HG02588 (cell line): ENCODE results near the gene ARAF.

Source experiments
- ATAC-seq: cut with Tn5 transposase; IDR thresholded peaks from one replicate; pipeline ENCODE4 v1.9.1; 2021; ENCODE audit warnings: mild to moderate bottlenecking, moderate library complexity; ENCODE audit not compliant: unreplicated experiment

ARAF gene

GRCh38 chrX:47563801-47564315, 2.9 kb downstream of the ARAF start:
- ATAC-seq: no peak

DNA sequence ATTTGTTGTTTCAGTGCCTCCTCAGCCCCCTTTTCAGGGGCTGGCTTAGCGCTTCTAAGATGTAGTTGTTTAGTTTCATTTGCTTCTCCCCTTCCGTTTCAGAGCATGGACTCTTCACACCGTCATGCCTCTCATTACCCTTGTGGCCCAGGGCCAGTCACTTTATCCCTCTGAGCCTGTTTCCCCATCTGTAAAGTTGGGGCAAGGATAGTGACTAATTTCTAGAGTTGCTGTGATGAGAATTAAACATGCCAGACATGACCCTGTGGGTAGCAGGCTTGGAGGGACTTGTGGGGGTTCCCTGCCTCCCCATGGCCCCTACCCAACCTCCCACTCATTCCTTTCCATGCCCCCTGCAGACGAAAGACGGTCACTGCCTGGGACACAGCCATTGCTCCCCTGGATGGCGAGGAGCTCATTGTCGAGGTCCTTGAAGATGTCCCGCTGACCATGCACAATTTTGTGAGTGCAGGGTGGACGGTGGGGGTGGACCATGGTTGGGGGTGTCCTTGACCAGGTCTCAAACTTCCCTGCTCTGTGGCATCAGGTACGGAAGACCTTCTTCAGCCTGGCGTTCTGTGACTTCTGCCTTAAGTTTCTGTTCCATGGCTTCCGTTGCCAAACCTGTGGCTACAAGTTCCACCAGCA, 3.6 kb downstream of the ARAF start:
- no peak for ATAC-seq

- ATAC-seq: no peak
Observed at GRCh38 chrX:47566841-47567240, 5.8 kb downstream of the ARAF start.

DNA sequence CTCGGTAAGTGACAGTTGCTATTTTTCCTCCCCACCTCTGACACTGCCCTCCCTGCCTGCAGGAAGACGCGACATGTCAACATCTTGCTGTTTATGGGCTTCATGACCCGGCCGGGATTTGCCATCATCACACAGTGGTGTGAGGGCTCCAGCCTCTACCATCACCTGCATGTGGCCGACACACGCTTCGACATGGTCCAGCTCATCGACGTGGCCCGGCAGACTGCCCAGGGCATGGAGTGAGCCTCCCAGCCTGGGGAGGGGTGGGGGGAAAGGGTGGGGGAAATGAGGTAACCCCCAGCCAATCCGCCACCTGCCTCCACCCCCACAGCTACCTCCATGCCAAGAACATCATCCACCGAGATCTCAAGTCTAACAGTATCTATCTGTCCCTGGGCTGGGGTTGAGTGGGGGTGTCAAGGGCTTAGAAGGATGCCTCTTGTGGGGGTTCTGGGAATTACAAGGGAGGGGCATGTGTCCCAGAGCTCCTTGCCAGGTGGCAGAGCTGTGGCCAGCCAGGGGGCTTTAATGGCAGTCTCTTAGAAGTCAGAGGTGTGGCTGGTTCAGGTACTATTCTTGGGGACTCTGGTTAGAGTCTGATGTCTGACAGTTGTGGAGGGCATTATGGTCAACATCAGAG, 7.8 kb downstream of the ARAF start:
- ATAC-seq: no peak

DNA sequence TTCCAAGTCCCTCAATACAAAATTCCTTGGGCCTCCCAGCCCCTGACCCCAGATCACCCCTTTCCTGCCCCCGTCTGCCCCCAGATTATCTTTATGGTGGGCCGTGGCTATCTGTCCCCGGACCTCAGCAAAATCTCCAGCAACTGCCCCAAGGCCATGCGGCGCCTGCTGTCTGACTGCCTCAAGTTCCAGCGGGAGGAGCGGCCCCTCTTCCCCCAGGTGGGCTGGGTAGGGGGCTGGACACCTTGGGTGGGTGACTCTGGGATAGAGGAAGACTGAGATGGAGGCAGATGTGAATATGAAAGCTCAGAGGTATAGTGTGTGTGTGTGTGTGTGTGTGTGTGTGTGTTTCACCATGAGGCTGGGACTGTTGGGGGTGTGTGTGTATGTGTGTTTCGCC, 9.8 kb downstream of the ARAF start:
- ATAC-seq: no peak

- no peak for ATAC-seq
Observed at GRCh38 chrX:47571215-47571614, 10.2 kb downstream of the ARAF start.

GRCh38 chrX:47571896-47572295, 10.9 kb downstream of the ARAF start:
- no peak for ATAC-seq

DNA sequence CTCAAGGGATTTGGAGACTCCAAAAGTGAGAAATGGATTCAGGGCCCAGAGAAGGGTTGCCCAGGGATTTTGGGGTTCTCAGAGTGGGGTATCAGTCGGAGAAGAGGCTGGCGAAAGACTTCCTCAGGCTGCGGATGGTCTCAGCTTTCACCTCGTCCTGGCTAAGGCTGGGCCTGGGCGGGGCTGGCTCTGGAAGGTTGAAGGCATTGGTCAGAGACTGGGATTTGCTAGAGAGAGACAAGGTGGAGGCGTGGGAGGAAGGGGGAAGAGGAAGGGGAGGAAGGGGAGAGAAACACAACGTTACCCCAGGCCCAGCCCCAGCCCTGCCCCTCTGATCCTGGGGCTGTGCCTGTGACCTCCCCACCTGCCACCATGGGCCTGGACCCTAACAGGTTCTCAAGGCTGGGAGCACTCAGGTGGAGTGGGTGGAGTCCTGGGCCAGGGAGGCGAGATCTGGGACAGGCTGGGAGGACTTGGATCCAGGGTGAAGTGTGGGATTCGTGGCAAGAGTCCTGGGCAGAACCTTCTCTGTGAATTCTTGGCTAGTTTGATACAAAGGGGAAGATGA, 11.9 kb downstream of the ARAF start:
- no peak for ATAC-seq

DNA sequence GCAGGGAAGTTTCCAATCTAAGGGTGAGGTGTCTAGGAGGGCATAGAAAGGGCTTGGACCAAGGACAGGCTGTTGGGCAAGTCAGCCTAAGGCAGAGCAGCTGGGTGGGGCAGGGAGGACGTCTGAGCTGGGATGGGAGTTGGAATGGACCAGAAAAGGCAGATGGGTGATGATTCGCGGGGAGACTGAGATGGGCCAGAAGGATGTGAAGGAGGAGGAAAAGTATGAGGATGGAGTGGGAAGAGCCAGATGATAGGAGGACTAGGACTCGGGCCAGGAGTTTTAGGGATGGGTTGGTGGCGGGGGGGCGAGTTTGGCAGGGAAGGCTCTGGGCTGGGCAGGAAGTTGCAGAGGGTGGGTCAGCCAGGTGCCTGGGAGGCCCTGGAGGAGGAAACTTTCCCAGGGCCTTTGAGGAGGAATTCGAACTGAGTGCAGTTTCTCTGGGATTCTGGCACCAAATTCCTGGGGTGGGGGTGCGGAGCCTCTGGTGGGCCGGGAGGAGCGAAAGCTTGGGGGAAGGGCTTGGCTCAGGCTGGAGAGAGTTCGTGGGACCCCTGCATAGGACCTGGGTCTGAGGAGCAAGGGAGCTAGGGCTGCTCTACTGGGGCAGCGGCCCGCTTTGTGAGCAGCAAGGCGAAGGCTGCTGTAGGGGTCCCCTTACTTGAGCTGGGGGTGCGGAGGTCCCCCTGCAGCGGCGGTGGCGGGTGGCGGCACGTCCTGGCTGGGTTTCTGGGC, 12.5 kb downstream of the ARAF start:
- ATAC-seq: no peak

DNA sequence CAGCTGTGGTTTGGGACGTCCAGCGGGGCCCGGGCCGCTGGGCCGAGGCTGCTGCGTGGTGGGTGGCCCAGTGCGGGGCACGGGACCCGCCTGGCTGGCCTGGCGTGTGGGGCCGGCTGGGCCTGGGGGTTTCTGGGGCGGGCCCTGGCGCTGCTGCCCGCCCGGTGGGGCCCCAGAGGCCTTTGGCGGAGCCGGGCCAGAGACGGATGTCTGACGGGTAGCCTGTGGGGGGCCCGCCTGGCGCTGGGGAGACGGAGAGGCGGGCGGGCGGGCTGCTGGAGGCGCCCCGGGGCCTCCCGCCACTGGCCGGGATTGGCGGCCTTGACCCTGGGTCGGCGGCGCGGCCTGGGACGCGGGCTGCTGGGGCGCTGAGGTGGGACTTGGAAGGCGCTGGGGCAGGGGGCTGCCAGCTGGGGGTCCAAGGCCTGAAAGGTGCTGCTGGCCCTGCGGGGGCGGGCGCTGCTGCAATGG, 13.1 kb downstream of the ARAF start:
- no peak for ATAC-seq

- ATAC-seq: no peak
Observed at GRCh38 chrX:47574547-47575301, 13.7 kb downstream of the ARAF start.

DNA sequence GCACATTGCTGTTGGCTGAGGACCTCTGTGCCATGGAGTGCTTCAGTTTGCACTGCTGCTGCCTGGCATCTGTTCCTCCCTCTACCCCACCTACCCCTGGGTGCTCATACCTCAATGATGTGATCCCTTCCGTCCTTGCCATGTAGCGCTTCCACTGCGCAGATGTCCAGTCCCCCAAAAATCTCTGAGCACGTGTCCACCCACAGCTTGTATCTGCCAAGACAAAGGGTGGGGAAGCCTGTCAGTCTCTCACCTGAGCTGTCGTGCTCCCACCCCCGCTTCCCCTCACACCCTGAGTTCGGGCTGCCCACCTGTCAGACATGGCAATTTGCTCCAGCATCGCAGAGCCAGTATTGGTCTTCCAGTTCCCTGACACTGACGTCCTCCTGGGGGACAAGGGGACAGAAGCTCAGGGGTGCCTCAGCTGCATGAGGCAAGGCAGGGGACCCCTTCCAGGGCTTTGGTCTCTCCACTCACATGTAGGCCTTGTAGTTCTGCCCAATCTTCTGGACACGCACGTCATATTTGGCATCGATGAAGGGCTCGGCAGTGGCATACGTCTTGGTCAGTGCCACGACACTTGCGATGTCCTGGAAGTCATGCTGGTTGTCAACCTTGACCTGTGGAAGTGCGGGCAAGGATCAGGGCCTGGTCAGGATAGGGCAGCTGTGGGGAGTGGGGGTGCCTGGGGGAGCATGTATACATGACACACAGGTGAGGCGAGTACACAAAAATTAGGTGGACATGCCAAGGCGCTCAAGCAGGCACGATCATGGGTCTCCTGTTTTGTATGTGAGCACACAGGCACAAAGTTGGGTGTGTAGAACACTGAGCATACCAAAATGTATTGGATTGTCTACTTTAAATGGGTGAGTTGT, 15.3 kb downstream of the ARAF start:
- no peak for ATAC-seq

DNA sequence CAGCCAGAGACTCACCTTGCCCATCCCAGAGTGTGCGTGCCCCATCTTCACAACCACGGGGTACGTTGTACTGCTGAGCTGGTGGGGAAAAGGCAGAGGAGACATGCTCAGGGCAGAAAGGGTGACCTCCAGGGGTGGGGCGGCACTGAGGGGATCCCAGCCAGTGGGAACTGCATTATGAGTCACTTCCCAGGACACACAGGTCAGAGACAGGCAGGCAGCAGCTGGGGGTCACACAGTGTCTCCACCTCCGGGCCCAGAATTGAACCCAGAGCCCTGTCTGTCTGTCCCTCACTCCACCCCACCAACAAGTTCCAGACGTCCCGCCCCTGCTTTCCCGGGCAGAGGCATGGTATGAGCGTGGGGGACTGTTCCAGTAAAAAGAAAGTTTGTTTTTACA, 16.4 kb downstream of the ARAF start:
- ATAC-seq: no peak

DNA sequence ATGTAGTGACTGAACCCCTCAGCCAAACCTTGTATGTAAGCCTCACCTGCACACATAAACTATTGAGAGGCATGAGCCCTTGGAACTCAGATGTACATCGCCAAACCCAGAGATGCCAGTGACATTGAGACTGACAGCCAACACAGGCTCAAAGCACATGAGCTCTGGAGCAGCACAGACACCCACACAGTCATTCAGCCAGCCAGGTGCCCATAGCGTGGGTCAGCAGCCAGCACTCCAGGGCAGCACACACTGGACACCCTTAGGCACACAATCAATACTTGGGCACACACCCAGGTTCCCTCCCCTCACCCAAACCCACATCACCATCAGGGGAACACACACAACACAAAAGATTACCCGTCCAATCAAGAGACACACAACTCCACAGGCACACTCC, 16.9 kb downstream of the ARAF start:
- no peak for ATAC-seq

GRCh38 chrX:47578692-47579091, 17.7 kb downstream of the ARAF start:
- no peak for ATAC-seq

DNA sequence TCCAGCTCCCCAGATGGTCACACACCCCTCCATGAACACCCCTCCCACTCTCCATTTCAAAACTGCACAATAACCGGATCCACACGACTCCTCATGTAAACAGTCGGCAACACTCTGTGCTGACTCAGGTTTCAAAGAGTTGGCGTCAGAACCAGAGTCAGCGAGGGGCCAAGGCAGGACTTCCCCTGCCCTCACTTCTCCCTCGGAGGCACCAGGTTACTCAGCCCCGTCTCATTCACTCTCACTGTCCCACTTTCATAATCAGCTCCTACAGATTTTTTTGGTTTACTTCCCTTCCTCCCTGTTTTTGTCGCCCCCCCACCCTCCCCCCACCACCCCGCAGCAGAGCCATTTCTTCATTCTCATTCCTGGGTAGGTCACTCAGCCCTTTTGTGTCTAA, 18.5 kb downstream of the ARAF start:
- no peak for ATAC-seq

DNA sequence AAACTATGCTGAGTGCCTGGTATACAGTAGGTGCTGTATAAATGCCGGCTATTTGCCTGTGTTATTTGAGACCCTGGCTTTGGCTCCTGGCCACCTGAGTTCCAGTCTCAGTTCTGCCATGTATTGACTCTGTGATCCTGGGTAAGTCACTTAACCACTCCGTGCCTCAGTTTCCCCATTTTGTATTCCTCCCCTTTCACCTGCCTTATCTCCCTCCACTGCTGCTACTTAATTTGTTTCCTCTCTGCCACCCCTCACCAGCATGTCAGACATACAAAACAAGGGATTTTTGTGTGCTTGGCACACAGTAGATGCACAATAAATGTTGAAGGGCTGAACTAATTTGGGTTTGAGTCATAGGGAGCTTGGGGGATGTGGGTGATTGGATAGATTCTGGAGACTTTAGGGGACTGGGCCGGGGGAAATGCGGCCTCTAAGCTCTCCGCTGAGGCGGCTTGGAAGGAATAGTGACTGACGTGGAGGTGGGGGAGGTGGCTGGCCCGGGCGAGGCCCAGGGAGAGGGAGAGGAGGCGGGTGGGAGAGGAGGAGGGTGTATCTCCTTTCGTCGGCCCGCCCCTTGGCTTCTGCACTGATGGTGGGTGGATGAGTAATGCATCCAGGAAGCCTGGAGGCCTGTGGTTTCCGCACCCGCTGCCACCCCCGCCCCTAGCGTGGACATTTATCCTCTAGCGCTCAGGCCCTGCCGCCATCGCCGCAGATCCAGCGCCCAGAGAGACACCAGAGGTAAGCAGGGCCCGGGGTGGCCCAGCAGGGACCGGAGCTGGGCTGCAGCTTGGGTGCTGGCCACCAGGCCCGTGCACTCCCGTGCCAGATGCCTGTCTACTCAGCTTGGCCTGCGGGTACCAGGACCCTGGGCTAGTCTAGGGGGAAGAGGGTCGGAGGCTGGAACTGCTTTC, 21.0 kb downstream of the ARAF start, which contains the start of gene TIMP1:
TSS of gene TIMP1 (plus strand) at position 706 of the 917 bp plus-strand sequence. CDS start 980 bp downstream, outside the sequence.
- peak; percentile 78 for ATAC-seq

DNA sequence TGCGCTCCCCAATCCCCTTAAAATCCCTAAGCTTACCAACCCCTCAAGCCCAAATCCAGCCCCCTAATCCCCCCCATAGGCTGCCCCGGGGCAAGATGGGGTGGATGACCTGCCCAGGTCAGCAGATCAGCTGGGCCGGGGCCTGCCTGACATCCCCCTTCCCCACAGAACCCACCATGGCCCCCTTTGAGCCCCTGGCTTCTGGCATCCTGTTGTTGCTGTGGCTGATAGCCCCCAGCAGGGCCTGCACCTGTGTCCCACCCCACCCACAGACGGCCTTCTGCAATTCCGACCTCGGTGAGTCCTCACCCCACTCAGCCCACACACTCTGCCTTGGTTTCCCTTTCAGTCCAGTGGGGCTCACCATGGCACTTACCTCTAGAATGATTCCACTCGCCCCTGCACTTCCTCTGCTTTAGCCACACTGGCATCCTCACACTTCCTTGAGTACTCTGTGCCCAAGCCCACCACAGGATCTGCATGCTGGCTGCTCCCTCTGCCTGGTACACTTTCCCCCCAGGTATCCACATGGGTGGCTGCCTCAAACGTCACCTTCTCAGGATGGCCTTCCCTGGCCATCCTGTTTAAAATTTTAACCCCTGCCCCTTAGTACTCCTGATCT, 22.3 kb downstream of the ARAF start:
- no peak for ATAC-seq
